Stomach smooth muscle (tissue), 2 donors: ENCODE measurements around the gene EIF2AK2.

Experiments
- H3K27ac ChIP-seq: one replicate; pipeline ENCODE4 v1.7.0; 2013; ENCODE audit warnings: mild to moderate bottlenecking, low read length, inconsistent platforms
- H3K27me3 ChIP-seq, 2 donors: one replicate each; pipeline ENCODE4 v1.7.0; 2013; ENCODE audit warnings: low read length in 2 of 2; ENCODE audit not compliant: insufficient read depth in 2 of 2, control insufficient read depth in 1 of 2
- H3K36me3 ChIP-seq, 2 donors: one replicate each; pipeline ENCODE4 v1.7.0; 2013; ENCODE audit warnings: low read length in 2 of 2; ENCODE audit not compliant: control insufficient read depth in 2 of 2, insufficient read depth in 2 of 2
- H3K4me1 ChIP-seq: one replicate; pipeline ENCODE4 v1.7.0; 2013; ENCODE audit warnings: low read length; ENCODE audit not compliant: control insufficient read depth, insufficient read depth
- H3K4me3 ChIP-seq, 2 donors: one replicate each; pipeline ENCODE4 v1.7.0; 2013; ENCODE audit warnings: low read length in 2 of 2
- H3K9ac ChIP-seq, 2 donors: one replicate each; pipeline ENCODE4 v1.7.0; 2013; ENCODE audit warnings: low read length in 2 of 2, mild to moderate bottlenecking in 1 of 2
- H3K9me3 ChIP-seq, 2 donors: one replicate each; pipeline ENCODE4 v1.7.0; 2013; ENCODE audit warnings: low read length in 2 of 2; ENCODE audit not compliant: control insufficient read depth in 2 of 2
- donor health status: healthy.
- donor health status: Pancreatic carcinoma.

EIF2AK2 gene

DNA sequence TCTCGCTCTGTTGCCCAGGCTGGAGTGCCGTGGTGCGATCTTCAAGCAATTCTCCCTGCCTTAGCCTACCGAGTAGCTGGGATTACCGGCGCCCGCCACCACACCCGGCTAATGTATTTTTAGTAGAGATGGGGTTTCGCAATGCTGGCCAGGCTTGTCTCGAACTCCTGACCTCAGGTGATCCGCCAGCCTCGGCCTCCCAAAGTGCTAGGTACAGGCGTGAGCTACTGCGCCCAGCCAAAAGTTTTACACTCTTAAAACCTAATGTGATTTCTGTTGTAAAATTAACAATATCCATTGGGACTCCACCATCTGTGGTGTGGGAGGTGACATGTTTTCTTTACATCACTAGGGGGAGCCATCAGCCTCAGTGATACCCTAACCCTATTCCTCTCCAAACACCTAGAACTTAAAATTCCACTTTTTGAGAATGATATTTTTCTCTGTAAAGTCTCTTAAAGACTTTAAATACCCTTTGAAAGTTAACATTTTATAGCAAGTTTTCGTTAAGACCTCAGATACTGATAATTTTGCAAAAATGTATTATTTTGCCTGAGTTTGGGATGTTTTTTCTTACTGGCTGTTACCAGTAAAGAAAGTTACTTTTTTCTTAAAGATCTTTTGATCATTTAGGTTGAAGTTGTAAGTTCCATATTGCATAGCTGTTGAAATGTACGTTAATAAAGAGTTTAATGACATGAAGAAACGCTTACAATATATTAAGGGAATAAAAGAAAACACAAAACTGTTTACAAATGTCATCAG is 11.6 kb upstream of the EIF2AK2 start:
- H3K36me3 ChIP-seq, result no peaks in the 10 kb centered on the region
- H3K27me3 ChIP-seq, result no peaks in the 10 kb centered on the region
- no peak overlapping the region for H3K9ac ChIP-seq
- no peaks in the 10 kb centered on the region for H3K9me3 ChIP-seq
- H3K4me3 ChIP-seq, result no peak overlapping the region
- no peak overlapping the region for H3K27ac ChIP-seq
- H3K4me1 ChIP-seq, result no peaks in the 10 kb centered on the region

DNA sequence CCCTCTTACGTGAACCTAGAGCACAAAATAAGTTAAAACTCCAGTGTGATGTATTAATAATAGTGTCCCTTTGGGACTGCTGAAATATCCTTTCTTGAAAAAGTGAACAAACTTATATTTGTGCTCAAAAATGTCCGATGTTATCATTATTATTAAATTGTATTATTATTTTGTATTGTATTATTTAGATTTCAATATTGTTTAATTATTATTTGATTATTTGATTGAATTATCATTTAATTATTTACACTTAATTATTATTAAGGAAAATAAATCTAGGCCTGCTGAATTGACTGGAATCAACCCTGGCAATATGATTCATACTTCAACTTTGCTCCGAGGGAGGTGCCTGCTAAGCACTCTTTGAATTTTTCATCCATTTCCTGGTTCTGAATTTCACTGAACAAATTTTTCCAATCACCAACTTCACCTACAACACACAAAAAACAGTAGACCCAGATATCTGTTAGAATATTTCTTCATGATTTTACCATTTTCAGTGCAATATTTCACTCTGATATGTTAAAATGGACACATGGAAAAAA is 10.9 kb upstream of the EIF2AK2 start:
- no peak overlapping the region for H3K9ac ChIP-seq
- no peak overlapping the region for H3K27ac ChIP-seq
- H3K36me3 ChIP-seq, result no peaks in the 10 kb centered on the region
- no peaks in the 10 kb centered on the region for H3K27me3 ChIP-seq
- H3K4me3 ChIP-seq, result no peak overlapping the region
- H3K9me3 ChIP-seq, result no peaks in the 10 kb centered on the region
- no peaks in the 10 kb centered on the region for H3K4me1 ChIP-seq

GRCh38 chr2:37164757-37165156 is 8.0 kb upstream of the EIF2AK2 start:
- Histone ChIP-seq H3K36me3 (no peaks in the 10 kb centered on the region), H3K9ac (no peak overlapping the region), H3K4me3 (no peak overlapping the region), H3K4me1 (no peaks in the 10 kb centered on the region), H3K27me3 (no peaks in the 10 kb centered on the region), H3K9me3 (no peaks in the 10 kb centered on the region), H3K27ac (no peak overlapping the region)

DNA sequence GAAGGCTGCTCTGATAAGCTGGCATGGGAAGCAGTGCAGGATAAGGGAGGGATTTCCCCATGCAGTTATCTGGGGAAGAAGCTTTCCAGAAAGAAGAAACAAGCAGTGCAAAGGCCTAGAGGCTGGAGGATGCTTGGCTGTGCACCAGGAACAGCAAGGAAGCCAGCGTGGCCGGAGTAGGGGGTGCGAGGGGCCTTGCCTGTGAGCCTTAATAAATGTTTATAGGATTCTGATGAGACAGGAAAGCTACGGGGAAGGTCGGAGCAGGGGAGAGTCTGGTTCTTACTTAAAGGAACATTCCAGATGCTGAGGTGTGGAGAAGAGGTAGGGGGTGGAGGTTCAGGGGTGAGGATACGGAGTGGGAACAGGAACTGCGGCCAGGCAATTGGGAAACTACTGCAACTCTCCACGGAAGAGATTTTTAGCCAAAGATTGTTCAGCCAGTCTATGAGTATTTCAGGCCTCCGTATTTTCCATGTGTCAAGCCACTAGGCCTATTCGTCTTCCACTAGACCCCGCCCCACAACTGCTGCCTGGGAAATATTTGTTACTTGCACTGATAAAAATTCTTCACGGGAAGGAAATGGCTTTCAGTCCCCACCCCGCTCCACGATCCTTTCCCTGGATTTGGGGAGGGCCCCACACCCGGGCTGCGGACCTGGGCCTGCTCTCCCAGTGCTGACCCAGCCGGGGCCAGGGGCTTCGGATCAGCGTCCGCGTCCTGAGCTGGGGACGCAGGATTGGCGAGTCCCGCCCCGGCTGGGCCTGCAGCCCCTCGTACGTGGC is 516 bp downstream of the EIF2AK2 start:
- Histone ChIP-seq H3K4me1 (peaks cover 12% of the 10 kb centered on the region), H3K27ac (peak overlapping the region; percentile 66), H3K9ac (peak overlapping the region; percentile 84 to 87), H3K36me3 (no peaks in the 10 kb centered on the region), H3K9me3 (no peaks in the 10 kb centered on the region), H3K27me3 (no peaks in the 10 kb centered on the region), H3K4me3 (peak overlapping the region; percentile 72 to 87)

GRCh38 chr2:37154785-37155184 is 2.0 kb downstream of the EIF2AK2 start:
- Histone ChIP-seq H3K9ac (no peak overlapping the region), H3K4me1 (peaks cover 12% of the 10 kb centered on the region), H3K27ac (no peak overlapping the region), H3K9me3 (no peaks in the 10 kb centered on the region), H3K27me3 (no peaks in the 10 kb centered on the region), H3K36me3 (no peaks in the 10 kb centered on the region), H3K4me3 (no peak overlapping the region)

- H3K27me3 ChIP-seq, result no peaks in the 10 kb centered on the region
- H3K4me1 ChIP-seq, result peaks cover 12% of the 10 kb centered on the region
- no peak overlapping the region for H3K9ac ChIP-seq
- peaks cover 0 to 5% of the 10 kb centered on the region in 2 donors for H3K36me3 ChIP-seq
- H3K4me3 ChIP-seq, result no peak overlapping the region
- no peak overlapping the region for H3K27ac ChIP-seq
- H3K9me3 ChIP-seq, result no peaks in the 10 kb centered on the region
Observed at GRCh38 chr2:37153224-37153623, 3.6 kb downstream of the EIF2AK2 start.

- H3K4me1 ChIP-seq, result no peaks in the 10 kb centered on the region
- no peak overlapping the region for H3K9ac ChIP-seq
- H3K9me3 ChIP-seq, result no peaks in the 10 kb centered on the region
- H3K27me3 ChIP-seq, result no peaks in the 10 kb centered on the region
- H3K36me3 ChIP-seq, result peaks cover 11 to 21% of the 10 kb centered on the region in 2 donors
- no peak overlapping the region for H3K4me3 ChIP-seq
- H3K27ac ChIP-seq, result no peak overlapping the region
Observed at GRCh38 chr2:37149626-37150322, 7.0 kb downstream of the EIF2AK2 start.

GRCh38 chr2:37148325-37148724 is 8.5 kb downstream of the EIF2AK2 start:
- Histone ChIP-seq H3K27ac (no peak overlapping the region), H3K4me3 (no peak overlapping the region), H3K27me3 (no peaks in the 10 kb centered on the region), H3K4me1 (no peaks in the 10 kb centered on the region), H3K9me3 (no peaks in the 10 kb centered on the region), H3K9ac (no peak overlapping the region), H3K36me3 (peaks cover 15 to 25% of the 10 kb centered on the region in 2 donors)

DNA sequence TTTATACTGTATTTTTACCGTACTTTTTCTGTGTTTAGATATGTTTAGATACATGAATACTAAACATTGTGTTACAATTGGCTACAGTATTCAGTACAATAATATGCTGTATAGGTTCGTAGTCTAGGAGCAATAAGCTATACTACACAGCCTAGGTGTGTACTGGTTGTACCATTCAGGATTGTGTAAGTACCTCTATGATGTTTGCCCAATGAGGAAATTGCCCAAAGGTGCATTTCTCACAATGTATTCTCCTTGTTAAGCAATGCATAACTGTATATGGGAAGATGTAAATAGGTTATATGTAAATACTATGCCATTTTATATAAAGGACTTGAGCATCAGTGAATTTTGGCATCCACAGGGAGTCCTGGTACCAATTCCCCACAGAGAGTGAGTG is 10.7 kb downstream of the EIF2AK2 start:
- Histone ChIP-seq H3K9ac (no peak overlapping the region), H3K27me3 (no peaks in the 10 kb centered on the region), H3K9me3 (no peaks in the 10 kb centered on the region), H3K27ac (no peak overlapping the region), H3K4me3 (no peak overlapping the region), H3K4me1 (no peaks in the 10 kb centered on the region), H3K36me3 (peaks cover 23 to 29% of the 10 kb centered on the region in 2 donors)

DNA sequence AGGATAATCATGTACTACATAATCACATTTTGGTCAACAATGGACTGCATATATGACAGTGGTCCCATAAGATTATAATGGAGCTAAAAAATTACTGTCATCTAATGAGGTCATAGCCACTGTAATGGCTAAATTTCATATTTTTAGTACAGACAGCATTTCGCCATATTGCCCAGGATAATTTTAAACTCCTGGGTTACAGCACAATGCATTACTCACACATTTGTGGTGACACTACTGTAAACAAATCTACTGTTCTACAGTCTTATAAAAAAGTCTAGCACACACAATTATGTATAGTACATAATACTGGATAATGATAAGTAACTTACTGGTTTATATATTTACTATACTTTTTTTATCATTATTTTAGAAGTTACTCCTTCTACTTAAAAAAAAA is 12.8 kb downstream of the EIF2AK2 start:
- Histone ChIP-seq H3K4me3 (no peak overlapping the region), H3K9me3 (no peaks in the 10 kb centered on the region), H3K9ac (no peak overlapping the region), H3K4me1 (no peaks in the 10 kb centered on the region), H3K36me3 (peaks cover 31 to 37% of the 10 kb centered on the region in 2 donors), H3K27me3 (no peaks in the 10 kb centered on the region), H3K27ac (no peak overlapping the region)
